AG04450 (cell line): ENCODE data around the gene CHI3L2. TPM values are rescaled to one million over a fixed set of nuclear protein-coding genes. Genes with fewer than 3 reads are reported as not detected.

ENCODE experiments used
- CTCF ChIA-PET: fragments of 300-600, 350-600 bp; formaldehyde crosslinking; extraction: SDS; loops from one replicate; lab custom pipeline; 2022; ENCODE audit warnings: antibody characterized with exemption, inconsistent platforms; lab: Charles Lee
- POLR2A ChIA-PET: fragments of 350-600 bp; formaldehyde crosslinking; extraction: SDS; loops from one replicate; lab custom pipeline; 2021; ENCODE audit warnings: antibody characterized with exemption, inconsistent platforms; lab: Yijun Ruan, JAX
- DNase-seq: peaks from one replicate; pipeline ENCODE4 v3.0.0-alpha.2; 2011; ENCODE audit warnings: low read depth, low spot score
- H3K27ac ChIP-seq: one replicate; pipeline ENCODE4 v1.5.1; 2012; ENCODE audit warnings: low read depth, low read length, control low read depth
- H3K27me3 ChIP-seq: one replicate; pipeline ENCODE4 v1.6.0; 2012; ENCODE audit warnings: low read length; ENCODE audit not compliant: control insufficient read depth, insufficient read depth
- H3K4me3 ChIP-seq: 2 replicates; pipeline ENCODE4 v1.5.1; 2011; ENCODE audit warnings: mild to moderate bottlenecking, low read depth, low read length, control low read depth
- H3K9me3 ChIP-seq: 2 replicates; pipeline ENCODE4 v1.5.1; 2012; ENCODE audit warnings: low read length; ENCODE audit not compliant: control insufficient read depth, insufficient read depth
- polyA plus RNA-seq: library from polyadenylated mRNA; depleted of rRNA; stranded (reverse); fragments of >200 nt; gene quantifications from 2 replicates; pipeline ENCODE4 v1.2.3, GENCODE V29; 2011
- TF ChIP-seq, protein P1 (sequence below): IDR thresholded peaks from 2 replicates; pipeline ENCODE4 v1.5.1; 2011; ENCODE audit warnings: low read depth, low read length, control low read depth, inconsistent platforms

CHI3L2 gene
- polyA plus RNA-seq, 1 experiment, result 0.86 TPM

DNA sequence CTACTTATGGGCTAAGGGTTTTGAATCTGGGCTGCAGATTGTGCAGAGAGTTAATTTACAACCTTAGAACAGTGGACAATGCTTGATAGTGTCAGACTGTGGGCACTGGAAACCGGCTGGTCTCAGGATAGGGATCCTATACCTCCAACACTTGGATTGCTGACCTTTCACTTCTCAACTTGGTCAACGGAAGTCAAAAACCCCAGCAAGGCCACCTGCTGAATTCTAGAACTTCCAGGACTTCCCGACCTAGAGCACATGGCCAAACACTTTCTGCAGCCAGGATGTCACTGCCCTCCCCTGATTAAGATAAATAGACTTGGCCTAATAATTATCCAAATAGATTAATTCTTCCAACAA, 26.7 kb upstream of the CHI3L2 start:
- no peaks in the 10 kb centered on the region; the same call in 1 of the 2 replicates for H3K9me3 ChIP-seq
- no peak for DNase-seq
- TF ChIP-seq, protein P1, sequence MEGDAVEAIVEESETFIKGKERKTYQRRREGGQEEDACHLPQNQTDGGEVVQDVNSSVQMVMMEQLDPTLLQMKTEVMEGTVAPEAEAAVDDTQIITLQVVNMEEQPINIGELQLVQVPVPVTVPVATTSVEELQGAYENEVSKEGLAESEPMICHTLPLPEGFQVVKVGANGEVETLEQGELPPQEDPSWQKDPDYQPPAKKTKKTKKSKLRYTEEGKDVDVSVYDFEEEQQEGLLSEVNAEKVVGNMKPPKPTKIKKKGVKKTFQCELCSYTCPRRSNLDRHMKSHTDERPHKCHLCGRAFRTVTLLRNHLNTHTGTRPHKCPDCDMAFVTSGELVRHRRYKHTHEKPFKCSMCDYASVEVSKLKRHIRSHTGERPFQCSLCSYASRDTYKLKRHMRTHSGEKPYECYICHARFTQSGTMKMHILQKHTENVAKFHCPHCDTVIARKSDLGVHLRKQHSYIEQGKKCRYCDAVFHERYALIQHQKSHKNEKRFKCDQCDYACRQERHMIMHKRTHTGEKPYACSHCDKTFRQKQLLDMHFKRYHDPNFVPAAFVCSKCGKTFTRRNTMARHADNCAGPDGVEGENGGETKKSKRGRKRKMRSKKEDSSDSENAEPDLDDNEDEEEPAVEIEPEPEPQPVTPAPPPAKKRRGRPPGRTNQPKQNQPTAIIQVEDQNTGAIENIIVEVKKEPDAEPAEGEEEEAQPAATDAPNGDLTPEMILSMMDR, result no peak
- CTCF ChIA-PET, result no interaction called here
- H3K27me3 ChIP-seq, result peaks cover 20% of the 10 kb centered on the region
- no peak overlapping the region for H3K27ac ChIP-seq
- H3K4me3 ChIP-seq, result no peak overlapping the region
- POLR2A ChIA-PET, result no interaction called here

DNA sequence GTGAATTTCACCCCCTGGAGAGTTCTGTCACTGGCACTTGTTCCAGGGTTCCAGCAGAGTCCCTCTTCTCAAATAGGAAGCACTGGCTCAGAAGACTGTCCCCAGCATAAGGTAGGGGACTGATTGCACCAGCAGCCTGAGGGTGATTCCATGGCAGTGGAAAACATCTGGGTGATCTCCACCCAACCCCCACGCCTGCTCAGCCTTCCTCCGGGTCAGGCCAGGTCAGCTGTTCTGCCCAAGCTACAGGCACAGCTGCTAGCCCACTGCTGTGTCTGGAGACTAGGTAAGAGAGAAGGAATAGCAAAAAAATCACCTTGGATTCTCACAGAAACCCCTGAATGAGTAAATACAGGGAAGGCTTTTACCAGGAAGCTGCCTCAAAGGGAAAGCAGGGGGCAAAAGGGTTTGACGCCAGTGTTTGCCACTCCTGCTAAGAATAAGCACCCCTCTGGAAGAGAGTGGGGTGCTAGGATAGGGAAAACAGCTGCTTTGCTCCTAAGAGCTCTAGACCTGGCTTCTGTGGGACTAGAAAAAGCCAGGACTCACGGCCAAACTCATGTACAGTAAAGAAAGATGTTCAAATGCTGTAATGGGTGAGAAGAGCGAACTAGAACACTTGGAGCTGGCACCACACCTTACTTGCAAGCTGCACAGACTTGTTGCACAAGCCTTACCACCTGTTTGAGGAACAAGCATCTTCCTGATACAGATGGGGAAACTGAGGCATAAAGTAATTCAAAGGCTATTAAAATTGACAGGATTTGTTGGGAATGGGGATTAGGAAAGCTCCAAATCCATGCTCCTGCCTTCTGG, 26.0 kb upstream of the CHI3L2 start:
- ChIA-PET CTCF (no interaction called here), POLR2A (no interaction called here)
- peaks cover 20% of the 10 kb centered on the region for H3K27me3 ChIP-seq
- no peak overlapping the region for H3K27ac ChIP-seq
- H3K9me3 ChIP-seq, result no peaks in the 10 kb centered on the region; the same call in 1 of the 2 replicates
- H3K4me3 ChIP-seq, result no peak overlapping the region
- TF ChIP-seq, protein P1, result no peak
- no peak for DNase-seq

DNA sequence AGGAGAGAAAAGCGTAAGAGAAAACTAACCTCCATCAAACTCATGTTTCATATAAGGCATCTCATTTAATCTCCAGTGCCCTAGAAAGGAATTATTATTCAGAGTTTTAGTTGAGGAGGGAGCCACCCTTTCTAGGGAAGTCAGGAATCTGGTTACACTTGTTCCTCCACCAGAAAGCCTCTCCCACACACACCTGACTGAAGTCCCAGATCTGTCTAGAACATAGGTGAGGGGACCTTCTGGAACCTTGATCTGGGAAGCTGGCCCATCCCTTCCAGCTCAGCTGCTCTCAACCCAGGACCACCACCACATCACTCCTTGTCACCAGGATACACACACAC, 25.2 kb upstream of the CHI3L2 start:
- Histone ChIP-seq H3K4me3 (no peak overlapping the region), H3K9me3 (no peaks in the 10 kb centered on the region; the same call in 1 of the 2 replicates), H3K27ac (no peak overlapping the region), H3K27me3 (peaks cover 24% of the 10 kb centered on the region)
- ChIA-PET POLR2A (no interaction called here), CTCF (no interaction called here)
- TF ChIP-seq, protein P1, result no peak
- no peak for DNase-seq

DNA sequence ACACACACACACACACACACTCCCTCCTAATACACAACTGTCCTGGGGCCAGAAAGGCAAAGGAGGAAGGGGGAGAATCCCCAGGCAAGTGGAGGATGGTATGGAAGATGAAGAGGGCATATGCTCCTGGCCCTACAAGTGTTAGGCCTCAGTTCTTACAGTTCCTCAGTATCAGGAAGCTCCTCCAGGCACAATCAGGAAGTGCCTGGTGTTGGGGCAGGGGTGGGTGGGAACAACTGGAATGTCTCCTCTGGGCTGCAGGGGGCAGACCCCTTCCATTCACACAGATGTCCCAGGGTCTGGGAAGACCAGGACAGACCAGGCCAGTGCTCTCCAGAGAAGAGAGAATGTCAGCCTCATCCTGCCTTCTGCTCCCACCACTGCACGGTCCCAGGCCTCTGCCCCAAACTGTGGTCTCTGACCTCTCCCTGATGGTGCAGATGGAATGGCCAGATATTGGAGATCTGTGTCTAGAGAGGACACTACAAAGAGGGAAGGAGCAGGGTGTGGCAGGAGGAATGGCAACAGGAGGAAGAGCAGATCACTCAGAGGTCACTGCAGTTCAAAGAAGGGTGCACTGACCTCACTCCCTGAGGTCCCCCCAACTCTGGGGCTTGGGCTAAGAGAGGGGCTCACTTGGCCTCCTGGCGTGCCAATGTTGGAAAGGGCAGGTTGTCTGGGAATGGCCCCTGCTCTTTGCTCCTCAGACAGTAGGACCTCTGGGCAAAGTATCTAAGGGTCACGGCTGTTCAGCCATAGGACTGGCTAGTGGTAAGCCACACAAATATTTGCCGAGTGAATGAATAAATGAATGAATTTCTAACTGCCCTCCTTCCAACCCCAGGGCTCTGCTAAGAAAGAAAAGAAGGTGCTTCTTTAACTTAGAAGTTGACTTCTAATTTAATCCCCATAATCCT, 24.5 kb upstream of the CHI3L2 start:
- no peak overlapping the region for H3K4me3 ChIP-seq
- ChIA-PET POLR2A (no interaction called here), CTCF (no interaction called here)
- H3K27me3 ChIP-seq, result peaks cover 26% of the 10 kb centered on the region
- no peak overlapping the region for H3K27ac ChIP-seq
- no peaks in the 10 kb centered on the region; the same call in 1 of the 2 replicates for H3K9me3 ChIP-seq
- DNase-seq, result no peak
- TF ChIP-seq, protein P1, result no peak
